Measurements from ENCODE around the gene SEMA3E. TPM values are rescaled to one million over a fixed set of nuclear protein-coding genes. Genes with fewer than 3 reads are reported as not detected.

SEMA3E gene
- total and polyA plus RNA-seq, 2 donors, result 1.8 to 3.1 TPM

DNA sequence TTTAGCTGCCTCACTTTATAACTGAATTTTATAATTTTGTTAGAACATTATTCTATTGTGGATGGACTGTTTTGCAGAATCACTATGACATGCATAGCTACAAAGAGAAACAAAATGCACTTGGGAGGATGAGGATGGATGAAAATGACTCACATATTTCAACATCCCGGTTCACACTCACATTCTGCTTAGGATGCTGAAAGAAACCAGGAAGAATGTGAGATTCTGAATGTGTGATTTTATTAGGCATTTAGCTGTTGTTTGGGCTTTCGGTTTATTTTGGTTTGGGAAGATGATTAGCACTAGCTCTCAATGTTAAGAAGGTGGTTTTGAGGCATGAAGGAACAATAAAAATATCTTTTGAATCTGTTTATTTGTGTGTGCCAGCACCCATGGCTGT lies 235.5 kb downstream of the SEMA3E start:
- H3K27ac ChIP-seq (ENCODE audit: low read depth in 1 of 2, low read length in 1 of 2), result no peak overlapping the region
- no peaks in the 10 kb centered on the region for H3K36me3 ChIP-seq (ENCODE audit: control insufficient read depth in 2 of 2, insufficient read depth in 2 of 2, low read length in 1 of 2)
- no peaks in the 10 kb centered on the region for H3K27me3 ChIP-seq (ENCODE audit: control insufficient read depth in 2 of 2, insufficient read depth in 1 of 2, low read length in 1 of 2)
- no peaks in the 10 kb centered on the region for H3K9me3 ChIP-seq (ENCODE audit: control insufficient read depth in 2 of 2, insufficient read depth in 1 of 2, low read length in 1 of 2)
- DNase-seq (ENCODE audit: low read depth in 6 of 9, low spot score in 9 of 9), result no peak
- H3K4me1 ChIP-seq (ENCODE audit: control insufficient read depth in 2 of 2, insufficient read depth in 2 of 2, low read length in 2 of 2), result no peaks in the 10 kb centered on the region
- H3K4me3 ChIP-seq (ENCODE audit: low read length in 2 of 2), result no peak overlapping the region
- WGBS, result 84% methylated on average over 2 of the region's 2 CpGs

DNA sequence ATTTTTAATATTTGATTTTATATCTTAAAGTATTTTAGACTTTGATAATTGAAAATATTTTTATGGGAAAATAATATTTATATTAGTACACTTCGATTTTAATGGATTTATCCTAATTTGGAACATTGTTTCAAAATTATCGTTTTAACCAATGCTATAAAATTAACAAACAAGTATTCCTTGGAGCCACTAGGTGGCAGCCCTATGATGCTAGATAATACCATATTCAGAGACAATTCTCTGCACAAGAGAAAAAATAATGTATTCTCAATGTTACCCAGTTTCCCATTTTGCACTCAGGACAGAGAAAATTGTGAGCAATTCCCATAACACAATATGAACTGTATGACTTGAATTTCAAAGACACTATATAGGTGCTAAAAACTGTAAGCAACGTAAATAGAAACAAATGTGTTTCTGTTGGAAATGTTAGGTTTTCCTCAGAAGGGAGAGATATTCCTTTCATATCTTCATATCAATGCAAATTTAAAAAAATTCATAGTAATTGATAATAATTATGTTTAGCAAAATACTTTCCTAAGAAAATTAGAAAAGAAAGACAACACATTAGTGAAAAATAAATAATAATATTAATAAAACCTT lies 237.8 kb downstream of the SEMA3E start:
- no peak overlapping the region for H3K27ac ChIP-seq (ENCODE audit: low read depth in 1 of 2, low read length in 1 of 2)
- H3K4me3 ChIP-seq (ENCODE audit: low read length in 2 of 2), result no peak overlapping the region
- no peaks in the 10 kb centered on the region for H3K36me3 ChIP-seq (ENCODE audit: control insufficient read depth in 2 of 2, insufficient read depth in 2 of 2, low read length in 1 of 2)
- no peaks in the 10 kb centered on the region for H3K4me1 ChIP-seq (ENCODE audit: control insufficient read depth in 2 of 2, insufficient read depth in 2 of 2, low read length in 2 of 2)
- no peaks in the 10 kb centered on the region for H3K9me3 ChIP-seq (ENCODE audit: control insufficient read depth in 2 of 2, insufficient read depth in 1 of 2, low read length in 1 of 2)
- H3K27me3 ChIP-seq (ENCODE audit: control insufficient read depth in 2 of 2, insufficient read depth in 1 of 2, low read length in 1 of 2), result no peaks in the 10 kb centered on the region
- peak in 1 of 9 donors; percentile 5 for DNase-seq (ENCODE audit: low read depth in 6 of 9, low spot score in 9 of 9)
- WGBS, result 32% methylated on average over 3 of the region's 3 CpGs

- Histone ChIP-seq H3K9me3 (ENCODE audit: control insufficient read depth in 2 of 2, insufficient read depth in 1 of 2, low read length in 1 of 2) (no peaks in the 10 kb centered on the region), H3K4me1 (ENCODE audit: control insufficient read depth in 2 of 2, insufficient read depth in 2 of 2, low read length in 2 of 2) (no peaks in the 10 kb centered on the region), H3K27me3 (ENCODE audit: control insufficient read depth in 2 of 2, insufficient read depth in 1 of 2, low read length in 1 of 2) (no peaks in the 10 kb centered on the region), H3K36me3 (ENCODE audit: control insufficient read depth in 2 of 2, insufficient read depth in 2 of 2, low read length in 1 of 2) (no peaks in the 10 kb centered on the region), H3K4me3 (ENCODE audit: low read length in 2 of 2) (no peak overlapping the region), H3K27ac (ENCODE audit: low read depth in 1 of 2, low read length in 1 of 2) (no peak overlapping the region)
- no peak for DNase-seq (ENCODE audit: low read depth in 6 of 9, low spot score in 9 of 9)
Observed at GRCh38 chr7:83394776-83395175, 254.2 kb downstream of the SEMA3E start.

DNA sequence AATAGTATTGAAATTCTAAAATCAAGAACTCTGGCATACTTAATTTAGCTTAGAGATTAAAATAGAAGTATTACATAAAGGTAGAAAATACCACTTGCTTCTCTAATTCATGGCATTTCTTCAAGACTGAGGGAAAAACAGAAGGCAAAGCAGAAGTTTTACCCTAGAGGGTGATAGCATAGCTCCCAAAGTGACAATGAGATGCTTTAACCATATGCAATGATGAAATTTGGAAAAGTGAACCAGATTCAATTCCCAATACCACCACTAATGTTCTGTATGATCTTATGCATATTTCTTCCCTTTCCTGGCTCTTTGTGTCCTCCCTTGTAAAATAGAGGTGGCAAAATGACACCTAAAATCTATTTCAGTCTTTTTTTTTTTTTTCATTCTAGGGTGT lies 260.5 kb downstream of the SEMA3E start:
- DNase-seq (ENCODE audit: low read depth in 6 of 9, low spot score in 9 of 9), result no peak
- Histone ChIP-seq H3K9me3 (ENCODE audit: control insufficient read depth in 2 of 2, insufficient read depth in 1 of 2, low read length in 1 of 2) (no peaks in the 10 kb centered on the region), H3K27ac (ENCODE audit: low read depth in 1 of 2, low read length in 1 of 2) (no peak overlapping the region), H3K4me3 (ENCODE audit: low read length in 2 of 2) (no peak overlapping the region), H3K4me1 (ENCODE audit: control insufficient read depth in 2 of 2, insufficient read depth in 2 of 2, low read length in 2 of 2) (no peaks in the 10 kb centered on the region), H3K36me3 (ENCODE audit: control insufficient read depth in 2 of 2, insufficient read depth in 2 of 2, low read length in 1 of 2) (no peaks in the 10 kb centered on the region), H3K27me3 (ENCODE audit: control insufficient read depth in 2 of 2, insufficient read depth in 1 of 2, low read length in 1 of 2) (no peaks in the 10 kb centered on the region)

DNA sequence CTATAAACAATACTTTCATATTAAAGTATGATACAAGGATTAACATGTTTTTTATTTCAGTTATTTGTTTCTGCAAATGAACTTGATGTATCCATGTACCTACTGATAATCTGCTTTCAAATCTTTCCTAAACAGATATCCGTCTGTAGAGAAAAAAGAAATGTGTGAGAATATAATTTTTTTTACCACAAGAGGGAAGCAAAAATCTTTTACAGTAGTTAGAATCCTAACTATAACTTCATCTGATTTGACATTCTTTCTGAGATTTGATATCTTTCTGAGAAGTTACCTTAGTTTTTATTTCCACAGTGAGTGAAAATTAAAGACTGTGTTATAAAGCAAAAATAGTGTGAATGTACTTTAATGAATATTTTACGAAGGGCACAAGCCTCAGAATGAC lies 282.3 kb downstream of the SEMA3E start:
- H3K9me3 ChIP-seq (ENCODE audit: control insufficient read depth in 2 of 2, insufficient read depth in 1 of 2, low read length in 1 of 2), result no peaks in the 10 kb centered on the region
- WGBS, result 60% methylated on average over 2 of the region's 2 CpGs
- no peak overlapping the region for H3K27ac ChIP-seq (ENCODE audit: low read depth in 1 of 2, low read length in 1 of 2)
- no peak for DNase-seq (ENCODE audit: low read depth in 6 of 9, low spot score in 9 of 9)
- no peaks in the 10 kb centered on the region for H3K27me3 ChIP-seq (ENCODE audit: control insufficient read depth in 2 of 2, insufficient read depth in 1 of 2, low read length in 1 of 2)
- no peaks in the 10 kb centered on the region for H3K4me1 ChIP-seq (ENCODE audit: control insufficient read depth in 2 of 2, insufficient read depth in 2 of 2, low read length in 2 of 2)
- H3K36me3 ChIP-seq (ENCODE audit: control insufficient read depth in 2 of 2, insufficient read depth in 2 of 2, low read length in 1 of 2), result no peaks in the 10 kb centered on the region
- no peak overlapping the region for H3K4me3 ChIP-seq (ENCODE audit: low read length in 2 of 2)

DNA sequence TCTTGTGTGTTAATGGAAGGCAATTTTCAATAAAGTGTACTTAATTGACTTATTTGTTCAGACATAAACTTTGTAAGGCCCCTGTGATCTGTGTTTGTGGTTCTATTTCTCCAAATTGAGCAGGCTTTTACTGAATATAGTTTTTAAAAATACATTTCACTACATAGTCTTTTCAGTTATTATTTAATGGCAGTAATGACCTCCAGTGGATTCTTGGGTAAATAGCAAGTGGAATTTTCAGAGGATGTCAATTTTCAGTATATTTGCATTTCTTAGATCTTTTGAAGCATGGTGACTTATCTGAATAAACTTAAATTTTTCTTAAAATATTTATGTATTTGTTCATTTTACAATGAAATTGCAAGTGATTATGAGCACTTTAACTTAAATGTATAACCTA lies 283.2 kb downstream of the SEMA3E start:
- Histone ChIP-seq H3K4me1 (ENCODE audit: control insufficient read depth in 2 of 2, insufficient read depth in 2 of 2, low read length in 2 of 2) (no peaks in the 10 kb centered on the region), H3K4me3 (ENCODE audit: low read length in 2 of 2) (no peak overlapping the region), H3K9me3 (ENCODE audit: control insufficient read depth in 2 of 2, insufficient read depth in 1 of 2, low read length in 1 of 2) (no peaks in the 10 kb centered on the region), H3K36me3 (ENCODE audit: control insufficient read depth in 2 of 2, insufficient read depth in 2 of 2, low read length in 1 of 2) (no peaks in the 10 kb centered on the region), H3K27me3 (ENCODE audit: control insufficient read depth in 2 of 2, insufficient read depth in 1 of 2, low read length in 1 of 2) (no peaks in the 10 kb centered on the region), H3K27ac (ENCODE audit: low read depth in 1 of 2, low read length in 1 of 2) (no peak overlapping the region)
- DNase-seq (ENCODE audit: low read depth in 6 of 9, low spot score in 9 of 9), result no peak

GRCh38 chr7:83362871-83363550 lies 285.9 kb downstream of the SEMA3E start:
- no peak for DNase-seq (ENCODE audit: low read depth in 6 of 9, low spot score in 9 of 9)
- H3K27ac ChIP-seq (ENCODE audit: low read depth in 1 of 2, low read length in 1 of 2), result no peak overlapping the region
- no peaks in the 10 kb centered on the region for H3K36me3 ChIP-seq (ENCODE audit: control insufficient read depth in 2 of 2, insufficient read depth in 2 of 2, low read length in 1 of 2)
- H3K27me3 ChIP-seq (ENCODE audit: control insufficient read depth in 2 of 2, insufficient read depth in 1 of 2, low read length in 1 of 2), result no peaks in the 10 kb centered on the region
- H3K9me3 ChIP-seq (ENCODE audit: control insufficient read depth in 2 of 2, insufficient read depth in 1 of 2, low read length in 1 of 2), result no peaks in the 10 kb centered on the region
- no peak overlapping the region for H3K4me3 ChIP-seq (ENCODE audit: low read length in 2 of 2)
- WGBS, result 81% methylated on average over 8 of the region's 8 CpGs
- no peaks in the 10 kb centered on the region for H3K4me1 ChIP-seq (ENCODE audit: control insufficient read depth in 2 of 2, insufficient read depth in 2 of 2, low read length in 2 of 2)

DNA sequence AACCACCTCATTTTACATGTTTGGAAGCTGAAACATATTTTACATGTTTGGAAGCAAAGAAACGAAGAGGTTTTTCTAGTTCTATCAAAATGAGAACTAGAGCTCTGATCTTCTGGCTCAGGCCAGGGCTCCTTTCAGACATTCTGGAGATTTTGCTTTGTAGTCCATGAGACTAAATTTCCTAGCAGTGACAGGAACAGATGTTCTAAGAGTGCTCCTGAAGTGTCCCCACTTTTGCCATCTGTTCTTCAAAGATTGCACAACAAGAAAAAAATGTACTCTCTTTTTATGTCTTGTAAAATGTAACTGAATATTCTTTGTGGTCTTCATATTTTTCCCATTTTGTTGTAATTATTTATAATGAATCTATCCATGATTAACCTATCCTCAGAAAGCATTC lies 289.8 kb downstream of the SEMA3E start:
- DNase-seq (ENCODE audit: low read depth in 6 of 9, low spot score in 9 of 9), result no peak
- 85% methylated on average over 1 of the region's 1 CpG for WGBS
- no peak overlapping the region for H3K27ac ChIP-seq (ENCODE audit: low read depth in 1 of 2, low read length in 1 of 2)

GRCh38 chr7:83355143-83355542 lies 293.8 kb downstream of the SEMA3E start:
- no peaks in the 10 kb centered on the region for H3K36me3 ChIP-seq (ENCODE audit: control insufficient read depth in 2 of 2, insufficient read depth in 2 of 2, low read length in 1 of 2)
- H3K9me3 ChIP-seq (ENCODE audit: control insufficient read depth in 2 of 2, insufficient read depth in 1 of 2, low read length in 1 of 2), result no peaks in the 10 kb centered on the region
- H3K4me1 ChIP-seq (ENCODE audit: control insufficient read depth in 2 of 2, insufficient read depth in 2 of 2, low read length in 2 of 2), result no peaks in the 10 kb centered on the region
- DNase-seq (ENCODE audit: low read depth in 6 of 9, low spot score in 9 of 9), result no peak
- H3K27ac ChIP-seq (ENCODE audit: low read depth in 1 of 2, low read length in 1 of 2), result no peak overlapping the region
- WGBS, result 81% methylated on average over 3 of the region's 3 CpGs
- H3K27me3 ChIP-seq (ENCODE audit: control insufficient read depth in 2 of 2, insufficient read depth in 1 of 2, low read length in 1 of 2), result no peaks in the 10 kb centered on the region
- H3K4me3 ChIP-seq (ENCODE audit: low read length in 2 of 2), result no peak overlapping the region

More for the DNA sequence above, 289.8 kb downstream of the SEMA3E start:
- no peaks in the 10 kb centered on the region for H3K36me3 ChIP-seq (ENCODE audit: control insufficient read depth in 2 of 2, insufficient read depth in 2 of 2, low read length in 1 of 2)
- H3K4me1 ChIP-seq (ENCODE audit: control insufficient read depth in 2 of 2, insufficient read depth in 2 of 2, low read length in 2 of 2), result no peaks in the 10 kb centered on the region
- no peaks in the 10 kb centered on the region for H3K9me3 ChIP-seq (ENCODE audit: control insufficient read depth in 2 of 2, insufficient read depth in 1 of 2, low read length in 1 of 2)
- H3K4me3 ChIP-seq (ENCODE audit: low read length in 2 of 2), result no peak overlapping the region
- no peaks in the 10 kb centered on the region for H3K27me3 ChIP-seq (ENCODE audit: control insufficient read depth in 2 of 2, insufficient read depth in 1 of 2, low read length in 1 of 2)

Data from thymus (tissue), 11 donors.